CD4-positive, alpha-beta T cell (primary cell): ENCODE data around the gene RNF212. TPM values are rescaled to one million over a fixed set of nuclear protein-coding genes. Genes with fewer than 3 reads are reported as not detected.
"Not testable (repeated sequence)": the region's sequence is repeated elsewhere in the genome, so short reads cannot be mapped to it uniquely, and the experiment has no call there.

Source experiments
- ATAC-seq: fragments of 200-7000 bp; cut with Tn5 transposase; one replicate; pipeline ENCODE4 v1.10.0; 2022; ENCODE audit warnings: mild to moderate bottlenecking; ENCODE audit not compliant: poor library complexity
- CTCF ChIA-PET: fragments of 350-600 bp; sonication (Branson Sonifier 250); formaldehyde crosslinking; loops from one replicate; lab custom pipeline; 2021; ENCODE audit warnings: antibody characterized with exemption, inconsistent platforms; lab: Charles Lee
- POLR2A ChIA-PET: fragments of 350-600 bp; sonication (Branson Sonifier 250); formaldehyde crosslinking; loops from one replicate; lab custom pipeline; 2021; ENCODE audit warnings: antibody characterized with exemption, inconsistent platforms; lab: Charles Lee
- DNase-seq, 14 experiments: peaks; one replicate each; pipeline ENCODE4 v3.0.0-alpha.2; 2013 to 2020; ENCODE audit warnings: mixed read lengths in 2 of 14
- H3K27ac ChIP-seq, 2 donors: one replicate each; pipeline versions ENCODE4 v1.5.1 to v1.7.0; 2013; ENCODE audit warnings: low read length in 2 of 2, low read depth in 1 of 2, mild to moderate bottlenecking in 1 of 2
- H3K27me3 ChIP-seq, 2 experiments: 1 replicate in 1 of 2; 2 replicates in 1 of 2; pipeline versions ENCODE4 v1.6.1 to v1.7.0; 2013; ENCODE audit warnings: low read length in 2 of 2, control low read depth in 1 of 2, mild to moderate bottlenecking in 1 of 2, moderate library complexity in 1 of 2; ENCODE audit not compliant: insufficient read depth in 2 of 2, control insufficient read depth in 1 of 2
- H3K36me3 ChIP-seq: one replicate; pipeline ENCODE4 v1.6.1; 2013; ENCODE audit warnings: low read length, control low read depth; ENCODE audit not compliant: insufficient read depth
- H3K4me1 ChIP-seq: one replicate; pipeline ENCODE4 v1.6.1; 2013; ENCODE audit warnings: low read length, control low read depth; ENCODE audit not compliant: insufficient read depth
- H3K4me3 ChIP-seq: one replicate; pipeline ENCODE4 v1.5.1; 2013; ENCODE audit warnings: mild to moderate bottlenecking, low read length, moderate library complexity
- H3K9me3 ChIP-seq, 2 experiments: 1 replicate in 1 of 2; 2 replicates in 1 of 2; pipeline versions ENCODE4 v1.6.1 to v1.7.0; 2013; ENCODE audit warnings: low read length in 2 of 2, mild to moderate bottlenecking in 2 of 2, control low read depth in 1 of 2, moderate library complexity in 1 of 2; ENCODE audit not compliant: control insufficient read depth in 1 of 2, insufficient read depth in 1 of 2
- H3K27ac Mint-ChIP-seq: one replicate; pipeline ENCODE4 v1.8.0; 2020; ENCODE audit warnings: mixed read lengths
- H3K27me3 Mint-ChIP-seq: one replicate; pipeline ENCODE4 v1.8.0; 2021; ENCODE audit warnings: mixed read lengths
- H3K36me3 Mint-ChIP-seq: one replicate; pipeline ENCODE4 v1.8.0; 2021; ENCODE audit warnings: low read depth, mixed read lengths
- H3K4me1 Mint-ChIP-seq: one replicate; pipeline ENCODE4 v1.8.0; 2021; ENCODE audit warnings: low read depth, mixed read lengths
- H3K4me3 Mint-ChIP-seq: one replicate; pipeline ENCODE4 v1.8.0; 2020; ENCODE audit warnings: mild to moderate bottlenecking, mixed read lengths
- H3K9me3 Mint-ChIP-seq: one replicate; pipeline ENCODE4 v1.8.0; 2020; ENCODE audit warnings: mixed read lengths
- intact Hi-C, 2 experiments: fragments of 100-400 bp; cut with DNase I in 1 of 2; cut with micrococcal nuclease in 1 of 2; formaldehyde crosslinking; loops; one replicate each; pipeline versions ENCODE4 v1.15.1 to v1.9.0; 2023 to 2025; cut with DNase I, micrococcal nuclease
- total RNA-seq, 174 experiments: library from RNA in 2 of 174; stranded (reverse) in 2 of 174; gene quantifications; one replicate each; pipeline ENCODE4 v1.2.3 and lab custom pipeline; 2021 to 2026
- TF ChIP-seq, protein P1 (sequence below): fragments of 200-600 bp; IDR thresholded peaks from one replicate; pipeline ENCODE4 v1.8.0; 2022; ENCODE audit warnings: antibody characterized with exemption, mild to moderate bottlenecking

RNF212 gene
- total RNA-seq, 2 experiments from 2014 or later: 5.6 to 8.3 TPM

DNA sequence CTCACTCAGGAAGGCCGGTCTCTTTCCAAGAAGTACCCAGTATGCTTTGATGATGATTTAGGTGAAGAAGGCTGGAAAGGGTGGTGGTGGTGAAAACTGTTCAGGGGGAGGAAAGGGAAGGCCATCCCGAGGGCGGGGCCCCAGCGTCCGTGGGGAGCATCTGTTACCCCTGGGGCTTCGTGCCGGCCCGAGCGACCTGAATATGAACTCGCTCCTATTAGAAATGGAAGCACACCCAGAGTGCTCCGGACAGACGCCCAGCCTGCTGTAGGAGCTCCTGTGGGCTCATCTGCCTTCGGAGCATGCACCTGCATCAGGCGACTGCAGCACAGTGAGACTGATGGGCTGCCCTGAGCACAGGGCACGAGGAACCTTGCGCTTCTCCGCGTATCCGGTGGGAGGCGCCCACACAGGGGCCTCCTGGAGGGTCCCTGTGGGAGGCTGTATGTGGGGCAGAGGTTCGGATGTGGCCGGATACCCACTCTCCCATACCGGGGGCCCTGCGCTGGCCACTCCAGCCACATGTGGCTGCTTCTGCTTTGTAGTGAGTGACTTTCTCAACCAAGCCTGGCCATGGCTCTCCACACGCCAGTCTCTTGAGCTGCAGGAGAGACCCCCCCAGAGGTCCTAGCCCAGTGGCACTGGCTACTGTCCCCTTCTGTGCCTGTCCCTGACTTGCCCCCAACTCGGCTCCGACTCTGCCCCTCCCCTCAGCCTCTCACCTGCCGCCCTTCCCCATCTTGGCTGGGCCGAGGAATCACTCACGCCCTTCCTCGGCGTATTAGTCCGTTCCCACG lies 65.2 kb downstream of the RNF212 start:
- Mint-ChIP-seq H3K4me3 (no peak overlapping the region), H3K9me3 (no peaks in the 10 kb centered on the region), H3K27ac (no peak overlapping the region), H3K4me1 (no peaks in the 10 kb centered on the region), H3K27me3 (peaks cover 41% of the 10 kb centered on the region), H3K36me3 (no peaks in the 10 kb centered on the region)
- peaks cover 0 to 43% of the 10 kb centered on the region in 2 experiments for H3K9me3 ChIP-seq
- H3K36me3 ChIP-seq: no peaks in the 10 kb centered on the region
- peak in 2 of 14 experiments; percentile 0 to 2 for DNase-seq
- CTCF ChIA-PET: no interaction called here
- no peak for ATAC-seq
- no peak overlapping the region for H3K4me3 ChIP-seq
- H3K27ac ChIP-seq: no peak overlapping the region
- POLR2A ChIA-PET: no interaction called here
- TF ChIP-seq, protein P1, sequence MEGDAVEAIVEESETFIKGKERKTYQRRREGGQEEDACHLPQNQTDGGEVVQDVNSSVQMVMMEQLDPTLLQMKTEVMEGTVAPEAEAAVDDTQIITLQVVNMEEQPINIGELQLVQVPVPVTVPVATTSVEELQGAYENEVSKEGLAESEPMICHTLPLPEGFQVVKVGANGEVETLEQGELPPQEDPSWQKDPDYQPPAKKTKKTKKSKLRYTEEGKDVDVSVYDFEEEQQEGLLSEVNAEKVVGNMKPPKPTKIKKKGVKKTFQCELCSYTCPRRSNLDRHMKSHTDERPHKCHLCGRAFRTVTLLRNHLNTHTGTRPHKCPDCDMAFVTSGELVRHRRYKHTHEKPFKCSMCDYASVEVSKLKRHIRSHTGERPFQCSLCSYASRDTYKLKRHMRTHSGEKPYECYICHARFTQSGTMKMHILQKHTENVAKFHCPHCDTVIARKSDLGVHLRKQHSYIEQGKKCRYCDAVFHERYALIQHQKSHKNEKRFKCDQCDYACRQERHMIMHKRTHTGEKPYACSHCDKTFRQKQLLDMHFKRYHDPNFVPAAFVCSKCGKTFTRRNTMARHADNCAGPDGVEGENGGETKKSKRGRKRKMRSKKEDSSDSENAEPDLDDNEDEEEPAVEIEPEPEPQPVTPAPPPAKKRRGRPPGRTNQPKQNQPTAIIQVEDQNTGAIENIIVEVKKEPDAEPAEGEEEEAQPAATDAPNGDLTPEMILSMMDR: no peak
- peaks cover 27 to 33% of the 10 kb centered on the region in 2 experiments for H3K27me3 ChIP-seq
- peaks cover 2% of the 10 kb centered on the region for H3K4me1 ChIP-seq
- intact Hi-C loops: no loop called here

DNA sequence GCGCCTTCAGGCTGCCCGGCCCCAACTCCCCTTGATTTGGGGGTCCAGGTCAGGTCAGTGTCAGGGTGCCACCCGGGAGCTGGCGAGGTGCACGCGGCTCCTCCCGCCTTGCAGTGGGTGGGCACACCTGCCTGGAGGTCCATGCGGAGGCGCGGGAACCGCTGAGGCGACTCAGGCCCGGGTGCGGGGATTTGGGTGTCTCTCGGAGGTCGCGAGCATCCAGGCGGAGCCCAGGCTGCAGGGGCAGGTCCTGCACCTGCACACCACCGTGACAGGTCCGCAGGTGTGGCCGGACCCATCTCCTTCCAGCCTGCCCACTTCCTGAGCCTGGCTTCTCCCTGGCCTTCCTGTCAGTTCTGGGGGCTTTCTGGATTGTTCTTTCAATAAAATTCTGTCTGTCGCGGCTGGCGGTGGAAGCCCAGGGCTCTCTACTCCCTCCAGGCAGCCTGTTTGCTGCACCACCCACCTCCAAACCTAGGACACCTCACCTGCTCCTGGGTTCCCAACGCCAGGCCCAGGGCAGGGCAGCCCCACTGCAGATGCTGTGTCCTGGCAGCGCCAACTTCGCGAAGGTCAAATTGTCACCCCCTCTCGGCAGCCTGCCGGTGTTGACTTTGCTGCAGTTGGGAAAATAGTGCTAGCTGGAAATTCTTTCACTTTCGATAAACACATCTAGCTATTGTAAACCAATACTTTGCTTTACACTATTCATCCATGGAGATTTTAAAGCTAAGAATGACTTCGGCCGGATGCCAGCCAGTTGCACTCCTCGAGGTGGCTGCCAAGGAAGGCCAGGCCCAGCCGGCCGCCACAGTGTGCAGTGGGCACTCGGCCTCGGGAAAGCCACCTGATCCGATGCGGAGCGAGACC lies 66.0 kb downstream of the RNF212 start:
- ChIA-PET POLR2A (interaction anchor here (0.5 kb wide), 1 partner anchor 9 kb away, joined by 3 read pairs; no protein-coding TSS in a partner anchor), CTCF (no interaction called here)
- H3K27me3 ChIP-seq: peaks cover 27 to 33% of the 10 kb centered on the region in 2 experiments
- H3K9me3 ChIP-seq: peaks cover 0 to 37% of the 10 kb centered on the region in 2 experiments
- peak in 2 of 14 experiments; percentile 0 to 2 for DNase-seq
- Mint-ChIP-seq H3K27me3 (peaks cover 44% of the 10 kb centered on the region), H3K36me3 (no peaks in the 10 kb centered on the region), H3K4me1 (no peaks in the 10 kb centered on the region), H3K4me3 (no peak overlapping the region), H3K27ac (no peak overlapping the region), H3K9me3 (no peaks in the 10 kb centered on the region)
- no peak for ATAC-seq
- no peak overlapping the region for H3K27ac ChIP-seq
- intact Hi-C loops: no loop called here
- H3K4me1 ChIP-seq: peaks cover 2% of the 10 kb centered on the region
- H3K4me3 ChIP-seq: no peak overlapping the region
- H3K36me3 ChIP-seq: no peaks in the 10 kb centered on the region
- TF ChIP-seq, protein P1: no peak

DNA sequence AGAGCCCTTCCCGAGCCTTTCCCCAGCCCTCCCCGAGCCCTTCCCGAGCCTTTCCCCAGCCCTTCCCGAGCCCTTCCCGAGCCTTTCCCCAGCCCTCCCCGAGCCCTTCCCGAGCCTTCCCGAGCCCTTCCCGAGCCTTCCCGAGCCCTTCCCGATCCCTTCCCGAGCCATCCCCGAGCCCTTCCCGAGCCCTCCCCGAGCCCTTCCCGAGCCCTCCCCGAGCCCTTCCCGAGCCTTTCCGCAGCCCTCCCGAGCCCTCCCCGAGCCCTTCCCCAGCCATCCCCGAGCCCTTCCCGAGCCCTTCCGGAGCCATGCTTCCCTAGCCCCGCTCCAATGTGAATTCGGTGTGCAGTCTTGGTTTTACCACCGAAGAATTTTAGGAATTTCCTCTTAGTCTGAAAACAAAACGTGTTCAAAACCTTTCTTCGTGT lies 66.8 kb downstream of the RNF212 start:
- H3K27me3 ChIP-seq: peaks cover 27 to 33% of the 10 kb centered on the region in 2 experiments
- peaks cover 0 to 31% of the 10 kb centered on the region in 2 experiments for H3K9me3 ChIP-seq
- POLR2A ChIA-PET: interaction anchor here (0.5 kb wide), 1 partner anchor 9 kb away, joined by 3 read pairs; no protein-coding TSS in a partner anchor
- H3K27ac ChIP-seq, H3K4me1 Mint-ChIP-seq, H3K36me3 ChIP-seq, H3K27ac Mint-ChIP-seq, H3K4me3 ChIP-seq, H3K4me1 ChIP-seq, H3K9me3 Mint-ChIP-seq, intact Hi-C loops, CTCF ChIA-PET, H3K36me3 Mint-ChIP-seq, H3K4me3 Mint-ChIP-seq, ATAC-seq: not testable (repeated sequence)
- peaks cover 44% of the 10 kb centered on the region for H3K27me3 Mint-ChIP-seq
- DNase-seq: peak in 1 of 14 experiments; percentile 2
